Sigmoid colon (tissue), 7 donors: ENCODE measurements around the gene CDH15. TPM values are rescaled to one million over a fixed set of nuclear protein-coding genes. Genes with fewer than 3 reads are reported as not detected.

Experiments
- DNase-seq: peaks from one replicate; pipeline ENCODE4 v3.0.0-alpha.2; 2019
- H3K27ac ChIP-seq, 4 donors: fragments of 200-600 bp; sonication (generic); one replicate each; pipeline ENCODE4 v1.5.1; 2016 to 2019; ENCODE audit warnings: mild to moderate bottlenecking in 1 of 4
- H3K27me3 ChIP-seq, 3 donors: fragments of 200-600 bp; sonication (generic); one replicate each; pipeline ENCODE4 v1.5.1; 2019; ENCODE audit warnings: mild to moderate bottlenecking in 1 of 3
- H3K36me3 ChIP-seq, 4 donors: fragments of 200-600 bp; sonication (generic); one replicate each; pipeline ENCODE4 v1.5.1; 2016 to 2019
- H3K4me1 ChIP-seq, 4 donors: fragments of 200-600 bp; sonication (generic); one replicate each; pipeline ENCODE4 v1.5.1; 2017 to 2019
- H3K4me3 ChIP-seq, 4 donors: fragments of 200-600 bp; sonication (generic); one replicate each; pipeline ENCODE4 v1.5.1; 2017 to 2019; ENCODE audit warnings: mild to moderate bottlenecking in 2 of 4, moderate library complexity in 1 of 4
- H3K9me3 ChIP-seq, 4 donors: fragments of 200-600 bp in 3 of 4; sonication (generic) in 3 of 4; one replicate each; pipeline versions ENCODE4 v1.5.1 to v1.6.1; 2013 to 2019
- EP300 ChIP-seq, 4 donors: sonication (generic); formaldehyde crosslinking; IDR thresholded peaks; one replicate each; pipeline ENCODE4 v1.6.1; 2017; ENCODE audit warnings: antibody characterized with exemption in 4 of 4
- POLR2A ChIP-seq, 2 donors: fragments of 450-650 bp; IDR thresholded peaks; one replicate each; pipeline ENCODE4 v1.6.1; 2016; ENCODE audit warnings: antibody characterized with exemption in 2 of 2, mild to moderate bottlenecking in 2 of 2, moderate library complexity in 2 of 2
- POLR2AphosphoS5 ChIP-seq, 4 donors: sonication (generic); formaldehyde crosslinking; IDR thresholded peaks; one replicate each; pipeline ENCODE4 v1.6.1; 2017; ENCODE audit warnings: antibody characterized with exemption in 4 of 4
- whole genome bisulfite sequencing, 2 donors: extraction: QIAGEN DNeasy Blood & Tissue Kit; methylation state at CpG; one replicate each; pipeline ENCODE4 v1.1.7; 2013; 5-methylcytosine and 5-hydroxymethylcytosine counted together
- intact Hi-C: fragments of 100-400 bp; cut with DNase I; formaldehyde crosslinking; loops from one replicate; pipeline ENCODE4 v1.15.1; 2023
- polyA plus RNA-seq, 3 donors: library from polyadenylated mRNA; stranded (reverse); fragments of 200-250 nt; gene quantifications; one replicate each; pipeline ENCODE4 v1.2.3, GENCODE V29; 2013
- total RNA-seq, 4 donors: library from RNA; depleted of rRNA; stranded (reverse); fragments of >200 nt; gene quantifications; one replicate each; pipeline ENCODE4 v1.1.0, GENCODE V29; 2016
- TF ChIP-seq, protein P1 (sequence below), 4 experiments: fragments of 450-650 bp in 3 of 4; fragments of 200-600 bp in 1 of 4; IDR thresholded peaks; one replicate each; pipeline ENCODE4 v1.5.1; 2016 to 2019; ENCODE audit warnings: antibody characterized with exemption in 4 of 4, mild to moderate bottlenecking in 3 of 4, moderate library complexity in 2 of 4
- donor health status: healthy with polysubstance abuse.
- donor health status: Bipolar disorder and iron deficiency.
- donor health status: healthy.

CDH15 gene
- total and polyA plus RNA-seq, 7 donors: 0.01 TPM; not detected in 6

- DNase-seq: no peak
Observed at GRCh38 chr16:89224665-89225064, 53.1 kb downstream of the CDH15 start.

DNA sequence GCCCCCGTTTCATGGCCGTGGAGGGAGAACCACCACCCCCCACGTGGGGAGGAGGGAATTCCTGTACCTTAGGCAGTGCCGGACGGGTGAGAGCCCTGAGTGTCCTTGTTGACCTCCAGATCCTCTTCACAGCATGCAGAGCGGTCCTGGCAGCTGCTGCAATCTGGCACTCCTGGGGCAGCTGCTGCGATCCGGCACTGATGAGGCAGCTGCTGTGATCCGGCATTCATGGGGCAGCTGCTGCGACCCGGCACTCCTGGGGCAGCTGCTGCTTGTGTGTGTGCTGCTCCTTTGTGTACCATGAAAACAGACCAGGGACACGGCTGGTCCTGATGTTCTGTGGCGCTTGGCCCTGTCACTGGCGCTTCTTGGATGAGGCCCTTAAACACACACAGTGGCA lies 58.7 kb downstream of the CDH15 start:
- DNase-seq: no peak
- WGBS, 2 donors: 96 to 97% methylated on average over 14 of the region's 14 CpGs
- Histone ChIP-seq H3K4me1 (no peaks in the 10 kb centered on the region), H3K36me3 (peaks cover 28 to 85% (median 49%) of the 10 kb centered on the region in 4 donors), H3K4me3 (no peak overlapping the region), H3K27ac (no peak overlapping the region), H3K9me3 (peaks cover 0 to 5% (median 0%) of the 10 kb centered on the region in 4 donors), H3K27me3 (no peaks in the 10 kb centered on the region)
- TF ChIP-seq POLR2AphosphoS5 (IDR thresholded peaks at IDR 0.05) (no peak), POLR2A (IDR thresholded peaks at IDR 0.05) (no peak), EP300 (IDR thresholded peaks at IDR 0.05) (no peak)
- TF ChIP-seq, protein P1, sequence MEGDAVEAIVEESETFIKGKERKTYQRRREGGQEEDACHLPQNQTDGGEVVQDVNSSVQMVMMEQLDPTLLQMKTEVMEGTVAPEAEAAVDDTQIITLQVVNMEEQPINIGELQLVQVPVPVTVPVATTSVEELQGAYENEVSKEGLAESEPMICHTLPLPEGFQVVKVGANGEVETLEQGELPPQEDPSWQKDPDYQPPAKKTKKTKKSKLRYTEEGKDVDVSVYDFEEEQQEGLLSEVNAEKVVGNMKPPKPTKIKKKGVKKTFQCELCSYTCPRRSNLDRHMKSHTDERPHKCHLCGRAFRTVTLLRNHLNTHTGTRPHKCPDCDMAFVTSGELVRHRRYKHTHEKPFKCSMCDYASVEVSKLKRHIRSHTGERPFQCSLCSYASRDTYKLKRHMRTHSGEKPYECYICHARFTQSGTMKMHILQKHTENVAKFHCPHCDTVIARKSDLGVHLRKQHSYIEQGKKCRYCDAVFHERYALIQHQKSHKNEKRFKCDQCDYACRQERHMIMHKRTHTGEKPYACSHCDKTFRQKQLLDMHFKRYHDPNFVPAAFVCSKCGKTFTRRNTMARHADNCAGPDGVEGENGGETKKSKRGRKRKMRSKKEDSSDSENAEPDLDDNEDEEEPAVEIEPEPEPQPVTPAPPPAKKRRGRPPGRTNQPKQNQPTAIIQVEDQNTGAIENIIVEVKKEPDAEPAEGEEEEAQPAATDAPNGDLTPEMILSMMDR (IDR thresholded peaks at IDR 0.05): no peak
- intact Hi-C loops: no loop called here

More at GRCh38 chr16:89224665-89225064, 53.1 kb downstream of the CDH15 start:
- H3K27me3 ChIP-seq: no peaks in the 10 kb centered on the region
- TF ChIP-seq EP300 (IDR thresholded peaks at IDR 0.05): no peak
- no peak for TF ChIP-seq POLR2AphosphoS5 (IDR thresholded peaks at IDR 0.05)
- TF ChIP-seq, protein P1 (IDR thresholded peaks at IDR 0.05): no peak
- TF ChIP-seq POLR2A (IDR thresholded peaks at IDR 0.05): no peak
- H3K4me3 ChIP-seq: no peak overlapping the region
- H3K9me3 ChIP-seq: peaks cover 0 to 5% (median 0%) of the 10 kb centered on the region in 4 donors
- H3K36me3 ChIP-seq: peaks cover 42 to 93% (median 65%) of the 10 kb centered on the region in 4 donors
- intact Hi-C loops: no loop called here
- WGBS, 2 donors: 98% methylated on average over 10 of the region's 10 CpGs
- H3K4me1 ChIP-seq: no peaks in the 10 kb centered on the region
- H3K27ac ChIP-seq: no peak overlapping the region

GRCh38 chr16:89232107-89232506 lies 60.6 kb downstream of the CDH15 start:
- H3K4me1 ChIP-seq: no peaks in the 10 kb centered on the region
- H3K27ac ChIP-seq: no peak overlapping the region
- no peaks in the 10 kb centered on the region for H3K27me3 ChIP-seq
- TF ChIP-seq, protein P1 (IDR thresholded peaks at IDR 0.05): no peak
- TF ChIP-seq POLR2A (IDR thresholded peaks at IDR 0.05) (no peak), EP300 (IDR thresholded peaks at IDR 0.05) (no peak), POLR2AphosphoS5 (IDR thresholded peaks at IDR 0.05) (no peak)
- DNase-seq: no peak
- H3K4me3 ChIP-seq: no peak overlapping the region
- peaks cover 0 to 5% (median 0%) of the 10 kb centered on the region in 4 donors for H3K9me3 ChIP-seq
- H3K36me3 ChIP-seq: peaks cover 12 to 66% (median 36%) of the 10 kb centered on the region in 4 donors
- WGBS, 2 donors: 93 to 98% methylated on average over 2 of the region's 2 CpGs
- intact Hi-C loops: no loop called here

- no peak for DNase-seq
- H3K27me3 ChIP-seq: no peaks in the 10 kb centered on the region
- no peak for TF ChIP-seq POLR2A (IDR thresholded peaks at IDR 0.05)
- TF ChIP-seq, protein P1 (IDR thresholded peaks at IDR 0.05): no peak
- intact Hi-C loops: no loop called here
- H3K9me3 ChIP-seq: no peaks in the 10 kb centered on the region
- no peak overlapping the region for H3K4me3 ChIP-seq
- no peaks in the 10 kb centered on the region for H3K4me1 ChIP-seq
- no peak overlapping the region for H3K27ac ChIP-seq
- H3K36me3 ChIP-seq: peaks cover 4 to 49% (median 18%) of the 10 kb centered on the region in 4 donors
- 95% methylated on average over 16 of the region's 16 CpGs for WGBS, 2 donors
Observed at GRCh38 chr16:89233678-89234490, 62.3 kb downstream of the CDH15 start.
